ENCODE measurements around the gene C2CD4C. TPM values are rescaled to one million over a fixed set of nuclear protein-coding genes. Genes with fewer than 3 reads are reported as not detected.

C2CD4C gene
- polyA plus RNA-seq, 3 donors, result not detected

DNA sequence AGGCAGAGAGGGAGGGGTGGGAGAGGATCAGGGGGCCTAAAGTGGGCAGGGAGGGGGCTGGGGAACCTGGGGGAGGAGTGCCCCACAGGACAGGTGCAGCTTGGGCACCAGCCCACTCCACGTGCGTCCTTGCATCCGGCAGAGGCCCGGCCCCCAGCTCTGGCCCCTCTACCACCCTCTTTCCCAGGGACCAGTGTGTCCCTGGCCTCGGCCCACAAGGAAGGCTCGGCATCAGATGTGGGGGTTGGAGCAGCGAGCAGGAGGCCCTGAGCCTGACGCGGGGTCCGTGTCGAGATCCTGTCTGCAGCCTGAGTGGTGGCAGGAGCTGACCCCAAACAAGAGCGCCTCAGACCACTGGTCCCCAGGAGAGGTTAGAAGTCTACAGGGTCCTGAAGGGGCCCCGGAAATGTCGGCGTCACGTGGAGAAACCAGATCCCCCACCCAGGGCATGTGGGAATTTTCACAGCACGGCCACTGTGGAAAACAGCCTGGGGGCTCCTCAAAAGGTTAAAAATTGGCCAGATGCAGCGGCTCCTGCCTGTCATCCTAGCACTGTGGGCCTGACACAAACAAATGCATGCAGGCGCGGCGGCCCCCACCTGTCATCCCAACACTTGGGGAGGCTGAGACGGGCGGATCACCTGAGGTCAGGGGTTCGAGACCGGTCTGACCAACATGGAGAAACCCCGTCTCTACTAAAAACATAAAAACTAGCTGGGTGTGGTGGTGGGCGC, 30.4 kb upstream of the C2CD4C start:
- H3K36me3 Mint-ChIP-seq, result no peaks in the 10 kb centered on the region

DNA sequence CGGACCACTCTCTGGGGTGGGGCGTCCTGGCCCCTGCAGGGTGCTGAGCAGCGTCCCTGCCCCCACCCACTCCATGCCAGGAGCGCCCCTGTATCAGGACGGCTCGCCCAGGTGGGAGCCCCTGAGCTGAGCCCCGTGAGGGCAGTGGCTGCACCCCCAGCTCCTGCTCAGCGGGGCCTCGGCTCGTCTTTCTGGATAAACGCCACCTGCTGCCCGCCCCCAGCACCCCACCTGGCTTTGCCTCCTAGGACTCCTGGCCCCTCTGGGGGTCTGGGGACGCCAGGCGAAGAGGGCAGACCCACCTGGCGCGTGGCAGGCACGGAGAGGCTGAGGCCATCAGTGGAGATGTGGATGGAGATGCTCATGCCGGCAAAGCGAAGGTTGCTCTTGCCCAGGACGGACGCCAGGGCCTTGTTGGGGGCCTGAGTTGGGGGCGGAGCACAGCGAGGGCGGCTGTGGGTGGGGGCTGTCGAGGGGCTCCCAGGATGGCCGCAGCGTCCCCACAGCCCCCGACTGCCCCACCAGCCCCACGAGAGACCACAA, 29.5 kb upstream of the C2CD4C start:
- peaks cover 0 to 4% of the 10 kb centered on the region in 2 donors for H3K9me3 ChIP-seq (replicated peaks in 1 of 2; ENCODE audit: control insufficient read depth in 1 of 2, insufficient read depth in 1 of 2, low read length in 2 of 2)
- H3K9me3 Mint-ChIP-seq, result peaks cover 0 to 9% (median 3%) of the 10 kb centered on the region in 7 donors
- H3K4me1 Mint-ChIP-seq, result peaks cover 2% of the 10 kb centered on the region
- H3K36me3 Mint-ChIP-seq, result no peaks in the 10 kb centered on the region
- H3K36me3 ChIP-seq (replicated peaks in 1 of 2; ENCODE audit: control insufficient read depth in 1 of 2, insufficient read depth in 2 of 2, low read length in 2 of 2), result no peaks in the 10 kb centered on the region
- H3K79me2 ChIP-seq (ENCODE audit: insufficient read depth, low read length), result no peaks in the 10 kb centered on the region
- no peak overlapping the region for H3K27ac Mint-ChIP-seq
- no peak overlapping the region for H2AFZ ChIP-seq (ENCODE audit: insufficient read depth, low read depth, low read length, poor library complexity, severe bottlenecking)
- TF ChIP-seq, protein P1, sequence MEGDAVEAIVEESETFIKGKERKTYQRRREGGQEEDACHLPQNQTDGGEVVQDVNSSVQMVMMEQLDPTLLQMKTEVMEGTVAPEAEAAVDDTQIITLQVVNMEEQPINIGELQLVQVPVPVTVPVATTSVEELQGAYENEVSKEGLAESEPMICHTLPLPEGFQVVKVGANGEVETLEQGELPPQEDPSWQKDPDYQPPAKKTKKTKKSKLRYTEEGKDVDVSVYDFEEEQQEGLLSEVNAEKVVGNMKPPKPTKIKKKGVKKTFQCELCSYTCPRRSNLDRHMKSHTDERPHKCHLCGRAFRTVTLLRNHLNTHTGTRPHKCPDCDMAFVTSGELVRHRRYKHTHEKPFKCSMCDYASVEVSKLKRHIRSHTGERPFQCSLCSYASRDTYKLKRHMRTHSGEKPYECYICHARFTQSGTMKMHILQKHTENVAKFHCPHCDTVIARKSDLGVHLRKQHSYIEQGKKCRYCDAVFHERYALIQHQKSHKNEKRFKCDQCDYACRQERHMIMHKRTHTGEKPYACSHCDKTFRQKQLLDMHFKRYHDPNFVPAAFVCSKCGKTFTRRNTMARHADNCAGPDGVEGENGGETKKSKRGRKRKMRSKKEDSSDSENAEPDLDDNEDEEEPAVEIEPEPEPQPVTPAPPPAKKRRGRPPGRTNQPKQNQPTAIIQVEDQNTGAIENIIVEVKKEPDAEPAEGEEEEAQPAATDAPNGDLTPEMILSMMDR (IDR thresholded peaks at IDR 0.05), result no peak
- no peak overlapping the region for H3K9ac ChIP-seq (ENCODE audit: insufficient read depth, low read length, poor library complexity, severe bottlenecking)
- WGBS (ENCODE audit: insufficient coverage), result 83% methylated on average over 24 of the region's 29 CpGs
- no peak overlapping the region for H3K4me3 Mint-ChIP-seq
- no peak for DNase-seq
- no peak overlapping the region for H3K4me3 ChIP-seq (replicated peaks in 1 of 3; ENCODE audit: low read depth in 2 of 3, low read length in 3 of 3)
- no peaks in the 10 kb centered on the region for H3K4me1 ChIP-seq (ENCODE audit: control insufficient read depth in 1 of 2, insufficient read depth in 2 of 2, low read length in 2 of 2)
- H3K27ac ChIP-seq (ENCODE audit: low read depth in 1 of 2, low read length in 2 of 2), result no peak overlapping the region
- H3K4me2 ChIP-seq (replicated peaks; ENCODE audit: extremely low read depth, low read length, poor library complexity, severe bottlenecking), result no peak overlapping the region
- no peaks in the 10 kb centered on the region for H3K27me3 ChIP-seq (ENCODE audit: control insufficient read depth in 2 of 2, insufficient read depth in 2 of 2, low read length in 2 of 2)
- H3K27me3 Mint-ChIP-seq (ENCODE audit: low read depth in 3 of 3), result peaks cover 4 to 12% (median 7%) of the 10 kb centered on the region in 3 donors
- H4K20me1 ChIP-seq (ENCODE audit: insufficient read depth, low read length), result no peaks in the 10 kb centered on the region
- intact Hi-C loops (cut with micrococcal nuclease), result no loop called here

More for the DNA sequence above, 30.4 kb upstream of the C2CD4C start:
- Histone ChIP-seq H3K9me3 (replicated peaks in 1 of 2; ENCODE audit: control insufficient read depth in 1 of 2, insufficient read depth in 1 of 2, low read length in 2 of 2) (no peaks in the 10 kb centered on the region), H3K27ac (ENCODE audit: low read depth in 1 of 2, low read length in 2 of 2) (no peak overlapping the region), H3K4me3 (replicated peaks in 1 of 3; ENCODE audit: low read depth in 2 of 3, low read length in 3 of 3) (no peak overlapping the region), H3K79me2 (ENCODE audit: insufficient read depth, low read length) (no peaks in the 10 kb centered on the region), H3K4me2 (replicated peaks; ENCODE audit: extremely low read depth, low read length, poor library complexity, severe bottlenecking) (no peak overlapping the region), H3K27me3 (ENCODE audit: control insufficient read depth in 2 of 2, insufficient read depth in 2 of 2, low read length in 2 of 2) (no peaks in the 10 kb centered on the region), H2AFZ (ENCODE audit: insufficient read depth, low read depth, low read length, poor library complexity, severe bottlenecking) (no peak overlapping the region), H3K36me3 (replicated peaks in 1 of 2; ENCODE audit: control insufficient read depth in 1 of 2, insufficient read depth in 2 of 2, low read length in 2 of 2) (no peaks in the 10 kb centered on the region), H3K4me1 (ENCODE audit: control insufficient read depth in 1 of 2, insufficient read depth in 2 of 2, low read length in 2 of 2) (no peaks in the 10 kb centered on the region), H4K20me1 (ENCODE audit: insufficient read depth, low read length) (no peaks in the 10 kb centered on the region), H3K9ac (ENCODE audit: insufficient read depth, low read length, poor library complexity, severe bottlenecking) (no peak overlapping the region)
- H3K9me3 Mint-ChIP-seq, result peaks cover 0 to 14% (median 3%) of the 10 kb centered on the region in 7 donors
- WGBS (ENCODE audit: insufficient coverage), result 89% methylated on average over 15 of the region's 27 CpGs
- TF ChIP-seq, protein P1 (IDR thresholded peaks at IDR 0.05), result no peak
- intact Hi-C loops (cut with micrococcal nuclease), result no loop called here
- no peak for DNase-seq
- peaks cover 2% of the 10 kb centered on the region for H3K4me1 Mint-ChIP-seq
- H3K4me3 Mint-ChIP-seq, result no peak overlapping the region
- peaks cover 4 to 12% (median 10%) of the 10 kb centered on the region in 3 donors for H3K27me3 Mint-ChIP-seq (ENCODE audit: low read depth in 3 of 3)
- H3K27ac Mint-ChIP-seq, result no peak overlapping the region

Data from CD14-positive monocyte (primary cell).